NCI-H524 (cell line): ENCODE measurements around the gene TMEM30A.
A peak's percentile ranks its signal among the peaks of the same experiment; 100 is the strongest.

Experiments used
- DNase-seq, 2 experiments: peaks; one replicate each; lab custom pipeline; 2025; lab: John Stamatoyannopoulos, UW

Gene TMEM30A

GRCh38 chr6:75215291-75215690 is 69.3 kb downstream of the TMEM30A start:
- DNase-seq: no peak

GRCh38 chr6:75213732-75214131 is 70.9 kb downstream of the TMEM30A start:
- no peak for DNase-seq

- DNase-seq: no peak
These were observed 71.5 kb downstream of the TMEM30A start for GRCh38 chr6:75213112-75213511.

- DNase-seq: no peak
These were observed 72.5 kb downstream of the TMEM30A start for GRCh38 chr6:75211920-75212590.

- peak; percentile 33 to 62 for DNase-seq
These were observed 73.5 kb downstream of the TMEM30A start for GRCh38 chr6:75210885-75211739.

- no peak for DNase-seq
These were observed 75.3 kb downstream of the TMEM30A start for GRCh38 chr6:75209184-75209723.

- peak; percentile 61 to 79 for DNase-seq
These were observed 76.1 kb downstream of the TMEM30A start for GRCh38 chr6:75208298-75209183.

- peak in 1 of 2 experiments; percentile 18 for DNase-seq
These were observed 77.8 kb downstream of the TMEM30A start for GRCh38 chr6:75206576-75207342.

GRCh38 chr6:75205776-75206575 is 78.6 kb downstream of the TMEM30A start, which contains the start of gene COL12A1:
COL12A1 (minus strand) TSS chr6:75206053; CDS start chr6:75202792, 3,261 bp downstream.
- DNase-seq: peak; percentile 44 to 69

GRCh38 chr6:75204959-75205775 is 79.4 kb downstream of the TMEM30A start:
- peak; percentile 44 to 47 for DNase-seq

GRCh38 chr6:75204217-75204958 is 80.2 kb downstream of the TMEM30A start:
- peak; percentile 61 to 82 for DNase-seq

- DNase-seq: no peak
These were observed 80.9 kb downstream of the TMEM30A start for GRCh38 chr6:75203721-75204120.
